HCT116 (cell line): ENCODE data around the gene CCKAR.

Experiments used
- EZH2 ChIP-seq: fragments of 200-600 bp; sonication (generic); IDR thresholded peaks from 2 replicates; pipeline ENCODE4 v1.6.1; 2017; ENCODE audit warnings: antibody characterized with exemption, mixed run types
- RAD21 ChIP-seq: IDR thresholded peaks from 2 replicates; pipeline ENCODE4 v1.6.1; 2012; ENCODE audit warnings: low read depth, mild to moderate bottlenecking
- TCF7L2 ChIP-seq: IDR thresholded peaks from 2 replicates; pipeline ENCODE4 v1.7.0; 2011; ENCODE audit warnings: borderline replicate concordance, inconsistent platforms; ENCODE audit not compliant: insufficient read depth, insufficient read length; ENCODE audit errors: extremely low read depth
- TF ChIP-seq, protein P1 (sequence below), 3 experiments: fragments of 200-600 bp in 1 of 3; sonication (generic) in 1 of 3; IDR thresholded peaks in 2 of 3; conservative IDR thresholded peaks in 1 of 3; 2 replicates each; pipeline ENCODE4 v1.5.1; 2012 to 2017; ENCODE audit warnings: low read depth in 2 of 3, low read length in 2 of 3, antibody characterized with exemption in 1 of 3, borderline replicate concordance in 1 of 3, control low read depth in 1 of 3, mild to moderate bottlenecking in 1 of 3, mixed read lengths in 1 of 3, mixed run types in 1 of 3, moderate library complexity in 1 of 3; ENCODE audit not compliant: insufficient read depth in 1 of 3
- TF ChIP-seq, protein P2 (sequence below): IDR thresholded peaks from 2 replicates; pipeline ENCODE4 v1.6.1; 2012; ENCODE audit warnings: low read depth

- TF ChIP-seq RAD21 (no peak), TCF7L2 (no peak), EZH2 (no peak)
- TF ChIP-seq, protein P1, sequence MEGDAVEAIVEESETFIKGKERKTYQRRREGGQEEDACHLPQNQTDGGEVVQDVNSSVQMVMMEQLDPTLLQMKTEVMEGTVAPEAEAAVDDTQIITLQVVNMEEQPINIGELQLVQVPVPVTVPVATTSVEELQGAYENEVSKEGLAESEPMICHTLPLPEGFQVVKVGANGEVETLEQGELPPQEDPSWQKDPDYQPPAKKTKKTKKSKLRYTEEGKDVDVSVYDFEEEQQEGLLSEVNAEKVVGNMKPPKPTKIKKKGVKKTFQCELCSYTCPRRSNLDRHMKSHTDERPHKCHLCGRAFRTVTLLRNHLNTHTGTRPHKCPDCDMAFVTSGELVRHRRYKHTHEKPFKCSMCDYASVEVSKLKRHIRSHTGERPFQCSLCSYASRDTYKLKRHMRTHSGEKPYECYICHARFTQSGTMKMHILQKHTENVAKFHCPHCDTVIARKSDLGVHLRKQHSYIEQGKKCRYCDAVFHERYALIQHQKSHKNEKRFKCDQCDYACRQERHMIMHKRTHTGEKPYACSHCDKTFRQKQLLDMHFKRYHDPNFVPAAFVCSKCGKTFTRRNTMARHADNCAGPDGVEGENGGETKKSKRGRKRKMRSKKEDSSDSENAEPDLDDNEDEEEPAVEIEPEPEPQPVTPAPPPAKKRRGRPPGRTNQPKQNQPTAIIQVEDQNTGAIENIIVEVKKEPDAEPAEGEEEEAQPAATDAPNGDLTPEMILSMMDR (IDR thresholded peaks at IDR 0.05 in 2 of 3, conservative IDR thresholded peaks at IDR 0.05 in 1 of 3; ENCODE audit: borderline replicate concordance in 1 of 3, insufficient read depth in 1 of 3, low read depth in 2 of 3, low read length in 2 of 3): no peak
- TF ChIP-seq, protein P2, sequence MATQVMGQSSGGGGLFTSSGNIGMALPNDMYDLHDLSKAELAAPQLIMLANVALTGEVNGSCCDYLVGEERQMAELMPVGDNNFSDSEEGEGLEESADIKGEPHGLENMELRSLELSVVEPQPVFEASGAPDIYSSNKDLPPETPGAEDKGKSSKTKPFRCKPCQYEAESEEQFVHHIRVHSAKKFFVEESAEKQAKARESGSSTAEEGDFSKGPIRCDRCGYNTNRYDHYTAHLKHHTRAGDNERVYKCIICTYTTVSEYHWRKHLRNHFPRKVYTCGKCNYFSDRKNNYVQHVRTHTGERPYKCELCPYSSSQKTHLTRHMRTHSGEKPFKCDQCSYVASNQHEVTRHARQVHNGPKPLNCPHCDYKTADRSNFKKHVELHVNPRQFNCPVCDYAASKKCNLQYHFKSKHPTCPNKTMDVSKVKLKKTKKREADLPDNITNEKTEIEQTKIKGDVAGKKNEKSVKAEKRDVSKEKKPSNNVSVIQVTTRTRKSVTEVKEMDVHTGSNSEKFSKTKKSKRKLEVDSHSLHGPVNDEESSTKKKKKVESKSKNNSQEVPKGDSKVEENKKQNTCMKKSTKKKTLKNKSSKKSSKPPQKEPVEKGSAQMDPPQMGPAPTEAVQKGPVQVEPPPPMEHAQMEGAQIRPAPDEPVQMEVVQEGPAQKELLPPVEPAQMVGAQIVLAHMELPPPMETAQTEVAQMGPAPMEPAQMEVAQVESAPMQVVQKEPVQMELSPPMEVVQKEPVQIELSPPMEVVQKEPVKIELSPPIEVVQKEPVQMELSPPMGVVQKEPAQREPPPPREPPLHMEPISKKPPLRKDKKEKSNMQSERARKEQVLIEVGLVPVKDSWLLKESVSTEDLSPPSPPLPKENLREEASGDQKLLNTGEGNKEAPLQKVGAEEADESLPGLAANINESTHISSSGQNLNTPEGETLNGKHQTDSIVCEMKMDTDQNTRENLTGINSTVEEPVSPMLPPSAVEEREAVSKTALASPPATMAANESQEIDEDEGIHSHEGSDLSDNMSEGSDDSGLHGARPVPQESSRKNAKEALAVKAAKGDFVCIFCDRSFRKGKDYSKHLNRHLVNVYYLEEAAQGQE: no peak
These were observed 21.3 kb downstream of the CCKAR start for GRCh38 chr4:26468977-26469376.
